ENCODE results near the gene TUBB8.

Gene TUBB8

DNA sequence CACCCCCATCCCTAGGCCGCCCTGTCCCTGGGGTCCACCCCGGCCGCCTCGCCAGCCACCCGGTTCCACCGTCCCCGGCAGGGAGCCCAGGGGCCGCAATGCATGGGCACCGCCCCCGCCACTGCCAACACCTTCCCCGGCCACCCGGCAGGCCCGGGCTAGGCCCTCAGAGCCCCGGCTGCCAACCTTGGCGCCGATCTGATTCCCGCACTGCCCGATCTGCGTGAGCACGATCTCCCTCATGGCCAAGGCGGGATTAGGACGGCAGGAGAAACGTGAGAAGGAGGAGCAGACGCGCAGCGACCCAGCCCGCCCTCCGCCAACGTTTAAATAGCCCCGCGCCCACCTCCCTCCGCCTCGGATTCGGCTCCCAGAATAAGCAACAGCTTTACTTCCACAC, at the start of gene TUBB8:
Gene TUBB8, minus strand, starts transcription at position 301 of the 400 bp plus-strand sequence. Its CDS starts 58 bp downstream, at position 243.
- no peak within 1 kb of the TSS for H3K27ac Mint-ChIP-seq
- H3K36me3 Mint-ChIP-seq (ENCODE audit: low read depth), result no peaks in the 10 kb centered on the region
- no peaks in the 10 kb centered on the region for H3K9me3 Mint-ChIP-seq
- no peaks in the 10 kb centered on the region for H3K27me3 Mint-ChIP-seq
- H3K4me1 Mint-ChIP-seq (ENCODE audit: low read depth), result no peaks in the 10 kb centered on the region
- no peak within 1 kb of the TSS for H3K4me3 Mint-ChIP-seq

DNA sequence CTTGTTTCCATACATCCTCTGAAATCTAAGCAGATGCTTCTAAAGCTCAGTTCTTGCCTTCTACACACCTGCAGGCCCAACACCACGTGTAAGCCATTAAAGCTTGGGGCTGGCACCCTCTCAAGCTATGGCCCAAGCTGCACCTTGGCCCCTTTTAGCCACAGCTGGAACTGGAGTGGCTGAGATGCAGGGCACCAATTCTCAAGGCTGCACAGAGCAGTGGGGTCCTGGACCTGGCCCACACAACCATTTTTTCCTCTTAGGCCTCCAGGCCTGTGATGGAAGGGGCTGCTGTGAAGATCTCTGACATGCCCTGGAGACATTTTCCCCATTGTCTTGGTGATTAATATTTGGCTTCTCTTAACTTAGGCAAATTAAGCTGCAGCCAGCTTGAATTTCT, 47.4 kb upstream of the TUBB8 start:
- no peaks in the 10 kb centered on the region for H3K4me1 Mint-ChIP-seq (ENCODE audit: low read depth)
- H3K27me3 Mint-ChIP-seq, result peaks cover 3% of the 10 kb centered on the region
- peaks cover 5% of the 10 kb centered on the region for H3K36me3 Mint-ChIP-seq (ENCODE audit: low read depth)
- H3K9me3 Mint-ChIP-seq, result peaks cover 25% of the 10 kb centered on the region
- H3K27ac Mint-ChIP-seq, result no peak overlapping the region
- no peak overlapping the region for H3K4me3 Mint-ChIP-seq

DNA sequence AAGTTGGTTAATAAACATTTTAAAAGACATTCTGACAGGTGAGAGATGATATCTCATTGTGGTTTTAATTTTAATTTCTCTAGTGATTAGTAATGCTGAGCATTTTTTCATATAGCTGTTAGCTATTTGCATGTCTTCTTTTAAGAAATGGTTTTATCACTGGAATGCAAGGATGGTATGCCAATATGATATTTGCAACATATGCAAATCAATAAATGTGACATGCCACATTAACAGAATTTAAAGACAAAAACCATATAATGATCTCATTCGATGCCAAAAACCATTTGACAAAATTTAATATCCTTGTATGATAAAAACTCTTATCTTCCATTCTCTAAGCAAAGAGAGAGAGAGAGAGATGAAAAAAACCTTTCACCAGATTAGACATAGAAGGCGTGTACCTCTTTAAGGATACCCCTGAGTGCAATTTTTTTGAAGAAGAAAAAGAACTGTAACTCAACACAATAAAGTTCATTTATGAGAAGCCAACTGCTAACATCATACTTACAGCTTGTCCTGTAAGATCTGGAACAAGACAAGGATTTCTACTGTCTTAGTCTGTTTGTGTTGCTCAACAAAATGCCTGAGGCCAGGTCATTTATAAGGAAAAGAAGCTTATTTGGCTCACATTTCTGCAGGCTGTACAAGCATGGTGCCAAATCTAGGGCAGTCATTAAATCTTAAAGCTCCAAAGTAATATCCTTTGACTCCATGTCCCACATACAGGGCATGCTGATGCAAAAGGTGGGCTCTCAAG, 46.4 kb upstream of the TUBB8 start:
- H3K4me3 Mint-ChIP-seq, result no peak overlapping the region
- H3K9me3 Mint-ChIP-seq, result peaks cover 25% of the 10 kb centered on the region
- peaks cover 3% of the 10 kb centered on the region for H3K27me3 Mint-ChIP-seq
- H3K4me1 Mint-ChIP-seq (ENCODE audit: low read depth), result no peaks in the 10 kb centered on the region
- no peak overlapping the region for H3K27ac Mint-ChIP-seq
- peaks cover 5% of the 10 kb centered on the region for H3K36me3 Mint-ChIP-seq (ENCODE audit: low read depth)

DNA sequence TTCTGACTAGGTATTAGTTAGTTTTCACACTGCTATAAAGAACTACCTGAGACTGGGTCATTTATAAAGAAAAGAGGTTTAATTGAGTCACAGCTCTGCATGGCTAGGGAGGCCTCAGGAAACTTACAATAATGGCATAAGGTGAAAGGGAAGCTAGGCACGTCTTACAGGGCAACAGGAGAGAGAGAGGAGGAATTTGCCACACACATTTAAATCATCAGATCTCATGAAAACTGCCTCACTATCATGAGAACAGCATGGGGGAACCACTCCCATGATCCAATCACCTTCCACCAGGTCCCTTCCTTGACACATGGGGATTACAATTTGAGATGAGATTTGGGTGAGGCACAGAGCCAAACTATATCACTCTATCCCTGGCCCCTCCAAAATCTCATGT, 45.5 kb upstream of the TUBB8 start:
- no peak overlapping the region for H3K4me3 Mint-ChIP-seq
- H3K27me3 Mint-ChIP-seq, result peaks cover 3% of the 10 kb centered on the region
- H3K27ac Mint-ChIP-seq, result no peak overlapping the region
- peaks cover 25% of the 10 kb centered on the region for H3K9me3 Mint-ChIP-seq
- no peaks in the 10 kb centered on the region for H3K4me1 Mint-ChIP-seq (ENCODE audit: low read depth)
- H3K36me3 Mint-ChIP-seq (ENCODE audit: low read depth), result peaks cover 5% of the 10 kb centered on the region

DNA sequence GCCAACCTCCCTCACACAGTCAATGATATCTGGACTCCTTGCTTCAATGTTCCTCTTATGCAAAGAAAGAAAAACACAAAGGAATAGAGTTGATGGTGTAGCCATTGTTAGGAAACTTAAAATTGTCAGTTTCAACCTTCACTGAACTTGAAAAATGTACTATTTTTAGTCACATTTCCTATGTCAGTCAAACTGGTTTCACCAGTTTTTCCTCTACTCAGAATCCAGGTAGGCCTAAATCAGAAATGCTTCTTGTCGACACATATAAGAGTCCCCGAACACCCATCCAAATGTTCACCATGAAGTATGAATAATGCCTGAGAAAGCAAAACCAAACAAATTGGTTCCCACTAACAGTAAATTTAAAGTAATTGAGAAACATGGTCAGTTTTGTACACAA, 43.8 kb upstream of the TUBB8 start:
- Mint-ChIP-seq H3K36me3 (ENCODE audit: low read depth) (peaks cover 5% of the 10 kb centered on the region), H3K4me1 (ENCODE audit: low read depth) (no peaks in the 10 kb centered on the region), H3K27ac (no peak overlapping the region), H3K27me3 (no peaks in the 10 kb centered on the region), H3K4me3 (no peak overlapping the region), H3K9me3 (peaks cover 22% of the 10 kb centered on the region)

DNA sequence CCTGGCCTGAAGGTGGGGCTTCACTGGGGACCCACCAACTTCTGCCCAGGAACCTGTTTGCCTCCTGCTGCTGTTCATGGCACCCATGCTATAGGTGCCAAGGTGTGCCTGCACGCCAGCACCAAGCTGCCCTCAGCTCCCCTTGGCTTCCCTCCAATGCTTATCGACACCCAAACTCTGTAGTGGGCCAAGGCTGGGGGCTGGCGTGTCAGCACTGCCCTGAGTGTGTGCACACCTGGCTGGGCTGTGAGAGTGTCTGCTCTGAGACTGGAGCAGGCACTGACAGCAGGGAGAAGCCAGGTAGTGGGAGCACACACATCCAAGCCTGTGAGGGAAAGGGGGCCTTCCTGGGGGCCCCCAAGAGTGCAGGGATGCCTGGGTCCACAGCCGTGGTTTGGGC, 43.1 kb upstream of the TUBB8 start:
- peaks cover 5% of the 10 kb centered on the region for H3K36me3 Mint-ChIP-seq (ENCODE audit: low read depth)
- H3K27me3 Mint-ChIP-seq, result no peaks in the 10 kb centered on the region
- H3K27ac Mint-ChIP-seq, result no peak overlapping the region
- peaks cover 19% of the 10 kb centered on the region for H3K9me3 Mint-ChIP-seq
- H3K4me3 Mint-ChIP-seq, result no peak overlapping the region
- peaks cover 7% of the 10 kb centered on the region for H3K4me1 Mint-ChIP-seq (ENCODE audit: low read depth)

DNA sequence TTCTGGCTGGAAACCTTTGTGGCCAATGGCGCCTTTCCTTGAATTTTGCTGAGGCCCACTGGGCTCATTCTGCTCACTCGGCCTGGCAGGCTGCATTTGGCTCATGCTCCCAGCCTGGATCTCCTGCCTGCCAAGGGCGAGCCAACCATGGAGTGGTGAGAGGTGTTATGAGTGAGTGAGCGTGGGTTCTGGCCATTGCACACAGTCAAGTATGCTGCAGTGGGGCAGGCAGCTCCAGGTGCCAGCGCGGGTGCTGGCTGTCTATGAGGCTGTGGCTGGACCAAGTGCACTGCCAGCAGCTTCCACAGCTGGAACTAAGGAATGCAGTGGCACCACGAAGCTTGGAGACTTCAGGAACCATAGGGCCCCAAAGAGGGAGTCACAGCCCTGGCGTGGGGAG, 42.2 kb upstream of the TUBB8 start:
- H3K27me3 Mint-ChIP-seq, result no peaks in the 10 kb centered on the region
- H3K4me3 Mint-ChIP-seq, result no peak overlapping the region
- peaks cover 14% of the 10 kb centered on the region for H3K9me3 Mint-ChIP-seq
- peaks cover 5% of the 10 kb centered on the region for H3K36me3 Mint-ChIP-seq (ENCODE audit: low read depth)
- H3K27ac Mint-ChIP-seq, result no peak overlapping the region
- peaks cover 9% of the 10 kb centered on the region for H3K4me1 Mint-ChIP-seq (ENCODE audit: low read depth)

DNA sequence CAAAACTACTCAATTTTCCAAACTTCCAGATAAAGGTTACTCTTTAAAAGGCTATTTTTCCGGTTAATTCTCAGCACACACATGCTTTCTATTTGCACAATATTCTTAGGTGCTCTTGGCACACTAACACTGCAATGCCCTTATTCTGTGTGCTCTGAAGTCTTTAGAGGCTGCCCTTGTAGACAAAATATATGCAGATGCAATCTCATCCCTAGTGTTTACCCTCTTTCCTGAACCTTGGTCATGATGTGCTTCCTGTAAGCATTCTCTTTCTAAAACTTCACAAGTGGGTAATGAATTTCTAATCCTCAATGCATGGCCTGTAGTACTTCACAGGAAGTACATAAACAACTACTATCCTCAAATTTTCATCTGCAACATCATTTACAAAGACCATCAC, 41.1 kb upstream of the TUBB8 start:
- Mint-ChIP-seq H3K4me3 (no peak overlapping the region), H3K4me1 (ENCODE audit: low read depth) (peaks cover 9% of the 10 kb centered on the region), H3K9me3 (peaks cover 8% of the 10 kb centered on the region), H3K27me3 (no peaks in the 10 kb centered on the region), H3K36me3 (ENCODE audit: low read depth) (no peaks in the 10 kb centered on the region), H3K27ac (no peak overlapping the region)

DNA sequence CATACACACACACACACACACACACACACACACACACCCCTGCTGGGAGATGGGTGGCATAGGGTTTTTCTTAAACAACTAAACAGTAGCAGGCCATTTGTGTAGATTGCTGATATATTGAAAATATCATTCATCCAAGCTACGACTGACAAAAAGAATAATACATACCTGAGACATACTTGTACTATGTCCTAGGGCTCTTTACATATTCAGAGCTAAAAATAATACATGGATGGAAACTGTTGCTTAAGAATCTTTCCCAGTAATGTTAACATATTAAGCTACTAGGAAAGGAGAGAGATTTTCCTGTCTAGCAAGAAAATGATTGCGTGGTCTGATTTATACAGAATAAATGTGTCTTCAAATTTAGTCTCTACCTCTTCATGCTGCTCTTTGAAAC, 40.2 kb upstream of the TUBB8 start:
- Mint-ChIP-seq H3K36me3 (ENCODE audit: low read depth) (no peaks in the 10 kb centered on the region), H3K27ac (no peak overlapping the region), H3K27me3 (no peaks in the 10 kb centered on the region), H3K4me3 (no peak overlapping the region), H3K9me3 (no peaks in the 10 kb centered on the region), H3K4me1 (ENCODE audit: low read depth) (peaks cover 9% of the 10 kb centered on the region)

DNA sequence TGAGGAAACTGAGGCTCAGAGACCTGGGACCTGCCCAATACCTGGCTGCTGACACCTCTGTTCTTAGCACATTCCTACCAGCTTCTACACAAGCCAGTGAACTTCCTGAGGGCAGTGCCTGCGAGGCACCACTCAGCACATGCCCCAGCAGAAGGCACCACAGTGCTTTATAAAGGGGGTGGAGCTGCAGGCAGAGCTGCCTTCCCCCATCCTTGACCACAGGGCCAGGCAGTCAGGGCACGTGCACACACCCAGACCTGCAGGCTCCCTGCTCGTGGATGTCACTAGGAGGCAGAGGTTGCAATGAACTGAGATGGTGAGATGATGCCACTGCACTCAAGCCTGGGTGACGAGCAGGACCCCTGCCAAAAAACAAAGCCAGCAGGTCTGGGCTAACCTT, 39.2 kb upstream of the TUBB8 start:
- Mint-ChIP-seq H3K9me3 (no peaks in the 10 kb centered on the region), H3K36me3 (ENCODE audit: low read depth) (no peaks in the 10 kb centered on the region), H3K4me1 (ENCODE audit: low read depth) (peaks cover 9% of the 10 kb centered on the region), H3K4me3 (no peak overlapping the region), H3K27me3 (no peaks in the 10 kb centered on the region), H3K27ac (no peak overlapping the region)

DNA sequence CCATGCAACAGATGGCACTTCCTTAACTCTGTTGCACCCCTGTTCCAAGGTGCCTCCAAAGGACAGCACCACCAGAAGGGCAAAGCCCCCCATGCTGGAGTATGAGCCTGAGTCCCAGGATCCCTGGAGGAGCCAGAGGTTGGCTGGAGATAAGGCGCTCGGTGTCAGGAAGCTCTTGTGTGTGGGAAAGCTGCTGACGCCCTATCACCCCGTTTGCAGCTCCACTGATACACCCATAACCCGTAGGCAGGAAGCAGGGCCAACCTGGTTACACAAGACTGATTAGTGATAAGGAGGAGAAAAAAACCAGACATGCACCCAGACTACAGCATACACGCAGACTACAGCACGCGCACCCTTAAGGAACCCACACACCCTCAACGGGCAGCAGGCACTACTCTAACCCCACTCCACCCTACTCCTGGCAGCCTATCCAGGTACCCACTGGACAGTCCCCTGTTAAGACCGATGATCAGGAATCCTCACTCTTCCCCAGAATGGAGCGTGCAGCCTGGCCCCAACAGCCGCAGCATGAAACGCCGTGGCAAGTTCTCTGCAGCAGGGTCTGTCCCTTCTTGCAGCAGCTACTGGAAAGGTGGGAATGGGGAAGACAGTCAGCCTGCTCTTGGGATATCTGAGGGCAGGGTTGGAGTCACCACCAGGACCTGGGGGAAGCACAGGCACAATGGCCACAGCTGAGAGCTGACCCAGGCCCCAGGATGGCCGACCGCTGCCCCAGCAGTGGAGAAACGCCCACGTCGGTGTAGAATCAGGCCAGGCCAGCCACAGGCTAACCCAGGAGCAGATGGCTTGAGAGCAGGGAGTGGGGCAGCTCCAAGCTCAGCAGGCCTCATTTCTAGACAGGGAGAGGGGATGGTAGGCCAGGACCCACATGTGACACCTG, 38.3 kb upstream of the TUBB8 start:
- Mint-ChIP-seq H3K4me3 (no peak overlapping the region), H3K27ac (no peak overlapping the region), H3K4me1 (ENCODE audit: low read depth) (peaks cover 9% of the 10 kb centered on the region), H3K36me3 (ENCODE audit: low read depth) (no peaks in the 10 kb centered on the region), H3K27me3 (no peaks in the 10 kb centered on the region), H3K9me3 (no peaks in the 10 kb centered on the region)

DNA sequence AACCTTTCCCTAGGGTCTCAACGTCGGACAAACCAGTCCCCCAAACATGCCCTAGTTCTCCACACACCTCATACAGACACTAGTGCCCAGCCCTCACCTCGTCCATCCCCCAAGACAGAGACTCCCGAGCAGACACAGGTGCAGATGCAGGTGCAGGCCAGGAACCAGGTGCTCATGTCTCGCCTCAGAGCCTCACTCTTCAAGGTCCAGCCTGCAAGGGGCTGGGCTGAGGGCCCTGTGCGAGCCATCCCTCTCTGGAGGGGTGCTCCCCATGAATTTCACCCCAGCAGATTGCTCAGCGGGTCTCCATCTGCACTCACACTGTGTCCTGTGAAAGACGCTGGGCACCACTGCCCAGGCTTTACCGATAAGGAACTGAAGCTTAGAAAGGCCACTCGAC, 36.9 kb upstream of the TUBB8 start:
- H3K4me1 Mint-ChIP-seq (ENCODE audit: low read depth), result peaks cover 9% of the 10 kb centered on the region
- H3K27ac Mint-ChIP-seq, result no peak overlapping the region
- H3K27me3 Mint-ChIP-seq, result no peaks in the 10 kb centered on the region
- H3K36me3 Mint-ChIP-seq (ENCODE audit: low read depth), result no peaks in the 10 kb centered on the region
- no peaks in the 10 kb centered on the region for H3K9me3 Mint-ChIP-seq
- H3K4me3 Mint-ChIP-seq, result no peak overlapping the region

DNA sequence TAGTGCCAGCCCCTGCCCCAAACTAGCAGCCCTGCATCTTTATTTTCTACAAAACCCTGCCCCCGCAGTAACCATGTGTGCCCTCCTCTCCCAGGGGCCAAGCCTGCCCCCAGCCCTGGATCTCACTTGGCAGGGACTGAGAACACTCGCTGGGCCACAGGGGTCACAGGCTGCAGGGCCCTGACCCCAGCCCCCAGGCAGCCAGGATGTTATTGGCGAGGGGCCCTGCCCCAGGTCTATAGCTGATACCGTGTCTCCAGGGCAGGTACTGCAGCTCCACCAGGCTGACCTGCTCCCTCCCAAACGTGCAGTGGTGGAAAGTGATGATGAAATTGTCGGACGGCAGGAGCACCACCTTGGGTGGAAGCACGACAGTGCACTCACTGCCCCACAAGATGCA, 35.9 kb upstream of the TUBB8 start:
- Mint-ChIP-seq H3K4me3 (no peak overlapping the region), H3K36me3 (ENCODE audit: low read depth) (no peaks in the 10 kb centered on the region), H3K27ac (no peak overlapping the region), H3K9me3 (no peaks in the 10 kb centered on the region), H3K4me1 (ENCODE audit: low read depth) (peaks cover 9% of the 10 kb centered on the region), H3K27me3 (no peaks in the 10 kb centered on the region)

DNA sequence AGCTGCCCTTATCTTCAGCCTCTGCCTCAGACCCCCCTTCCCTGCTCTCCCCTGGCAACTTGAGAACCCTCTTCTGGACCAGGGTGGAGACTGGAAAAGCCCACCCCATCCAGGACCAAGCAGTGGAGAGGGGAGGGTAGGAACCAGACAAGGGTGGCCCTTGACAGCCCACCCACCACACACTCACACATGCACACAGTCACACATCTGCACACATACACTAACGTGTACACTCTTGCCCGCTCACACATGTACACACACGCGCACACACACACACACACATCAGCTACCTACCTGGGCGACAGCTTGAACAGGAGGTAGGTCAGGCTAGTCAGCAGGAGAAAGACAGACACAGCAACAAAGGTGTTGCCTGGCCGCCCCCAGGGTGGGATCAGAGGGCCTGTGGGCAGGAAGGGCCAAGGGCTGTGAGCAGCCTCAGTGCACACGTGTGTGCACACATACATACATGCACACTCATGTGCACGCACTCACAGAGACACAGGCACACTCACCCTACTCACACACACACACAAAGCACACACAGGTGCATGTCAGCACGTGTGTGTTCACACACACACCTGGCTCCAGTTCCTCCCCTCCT, 34.9 kb upstream of the TUBB8 start:
- Mint-ChIP-seq H3K4me3 (no peak overlapping the region), H3K9me3 (no peaks in the 10 kb centered on the region), H3K27me3 (peaks cover 1% of the 10 kb centered on the region), H3K4me1 (ENCODE audit: low read depth) (peaks cover 9% of the 10 kb centered on the region), H3K27ac (no peak overlapping the region), H3K36me3 (ENCODE audit: low read depth) (no peaks in the 10 kb centered on the region)

DNA sequence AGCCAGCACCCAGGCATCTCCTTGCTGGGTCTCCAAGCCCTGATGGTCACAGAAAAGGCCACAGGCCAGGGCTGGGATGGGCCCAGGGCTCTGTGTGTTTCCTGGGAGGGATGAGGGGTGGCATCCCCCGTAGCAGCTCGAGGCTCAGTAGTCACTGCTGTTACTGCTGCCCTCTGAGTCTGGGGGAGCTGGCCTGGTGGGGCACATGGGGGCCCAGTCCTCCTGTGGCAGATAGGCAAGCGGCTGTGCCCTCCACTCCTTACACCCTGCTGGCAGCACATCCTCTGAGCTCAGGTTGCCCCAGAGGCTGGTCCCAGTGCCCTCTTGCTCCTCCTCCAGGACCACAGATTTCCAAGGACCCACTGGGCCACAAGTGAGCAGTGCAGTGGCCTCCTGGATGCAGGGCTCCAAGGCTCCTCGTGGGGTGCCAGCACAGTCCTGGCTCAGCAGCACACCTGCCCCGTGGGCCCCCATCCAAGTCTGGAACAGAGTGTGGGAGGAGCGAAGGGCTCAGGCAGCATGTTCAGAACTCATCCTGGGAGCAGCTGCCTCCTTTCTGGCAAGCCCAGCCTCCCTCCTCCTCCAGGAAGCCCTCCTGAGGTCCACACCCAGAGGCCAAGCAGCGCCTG, 31.5 kb upstream of the TUBB8 start:
- H3K9me3 Mint-ChIP-seq, result no peaks in the 10 kb centered on the region
- no peaks in the 10 kb centered on the region for H3K4me1 Mint-ChIP-seq (ENCODE audit: low read depth)
- no peak overlapping the region for H3K4me3 Mint-ChIP-seq
- H3K27me3 Mint-ChIP-seq, result peaks cover 14% of the 10 kb centered on the region
- no peaks in the 10 kb centered on the region for H3K36me3 Mint-ChIP-seq (ENCODE audit: low read depth)
- H3K27ac Mint-ChIP-seq, result no peak overlapping the region
